B cell (primary cell): ENCODE data around the gene KIF13A. TPM values are rescaled to one million over a fixed set of nuclear protein-coding genes. Genes with fewer than 3 reads are reported as not detected.

Experiments
- ATAC-seq: fragments of 200-7000 bp; cut with Tn5 transposase; one replicate; pipeline ENCODE4 v1.10.0; 2021; ENCODE audit warnings: low read depth, mild to moderate bottlenecking, moderate number of reproducible peaks, moderate library complexity
- CTCF ChIA-PET: fragments of 350-600 bp; sonication (Branson Sonifier 250); formaldehyde crosslinking; loops from one replicate; lab custom pipeline; 2021; ENCODE audit warnings: antibody characterized with exemption, inconsistent platforms; lab: Charles Lee
- POLR2A ChIA-PET: fragments of 350-600 bp; sonication (Branson Sonifier 250); formaldehyde crosslinking; loops from one replicate; lab custom pipeline; 2021; ENCODE audit warnings: antibody characterized with exemption; lab: Charles Lee
- DNase-seq: peaks from one replicate; pipeline ENCODE4 v3.0.0; 2013
- H2AFZ ChIP-seq: 2 replicates; pipeline ENCODE4 v1.6.1; 2012; ENCODE audit warnings: mild to moderate bottlenecking, low read depth, low read length; ENCODE audit not compliant: insufficient read depth, poor library complexity, severe bottlenecking
- H3K27ac ChIP-seq, 2 donors: 1 replicate in 1 of 2; 2 replicates in 1 of 2; pipeline ENCODE4 v1.5.1; 2012 to 2013; ENCODE audit warnings: low read length in 2 of 2, mild to moderate bottlenecking in 2 of 2, moderate library complexity in 1 of 2
- H3K27me3 ChIP-seq, 4 experiments: fragments of 200-600 bp in 1 of 4; sonication (generic) in 1 of 4; replicated peaks in 1 of 4; 1 replicate in 2 of 4; 2 replicates in 2 of 4; pipeline versions ENCODE4 v1.6.1 to v1.7.0; 2013 to 2016; ENCODE audit warnings: low read length in 3 of 4, mild to moderate bottlenecking in 2 of 4, mixed read lengths in 1 of 4, moderate library complexity in 1 of 4; ENCODE audit not compliant: insufficient read depth in 4 of 4, control insufficient read depth in 3 of 4; ENCODE audit errors: control extremely low read depth in 1 of 4
- H3K36me3 ChIP-seq, 2 experiments: replicated peaks in 1 of 2; 1 replicate in 1 of 2; 2 replicates in 1 of 2; pipeline versions ENCODE4 v1.6.1 to v1.7.1; 2013; ENCODE audit warnings: low read length in 1 of 2; ENCODE audit not compliant: insufficient read depth in 2 of 2, control insufficient read depth in 1 of 2; ENCODE audit errors: control extremely low read depth in 1 of 2, extremely low read depth in 1 of 2
- H3K4me1 ChIP-seq, 2 donors: fragments of 200-600 bp in 1 of 2; sonication (generic) in 1 of 2; 1 replicate in 1 of 2; 2 replicates in 1 of 2; pipeline versions ENCODE4 v1.5.1 to v1.6.1; 2013 to 2017; ENCODE audit warnings: low read length in 2 of 2; ENCODE audit not compliant: control insufficient read depth in 2 of 2, insufficient read depth in 2 of 2
- H3K4me2 ChIP-seq: replicated peaks from 2 replicates; pipeline ENCODE3; 2012; ENCODE audit warnings: mild to moderate bottlenecking, low read depth, low read length; ENCODE audit not compliant: poor library complexity, severe bottlenecking
- H3K4me3 ChIP-seq, 5 experiments: fragments of 200-600 bp in 1 of 5; sonication (generic) in 1 of 5; 1 replicate in 3 of 5; 2 replicates in 2 of 5; pipeline versions ENCODE4 v1.5.1 to v1.7.0; 2011 to 2016; ENCODE audit warnings: low read length in 4 of 5, mild to moderate bottlenecking in 4 of 5, low read depth in 2 of 5, control low read depth in 1 of 5, moderate library complexity in 1 of 5; ENCODE audit not compliant: insufficient read depth in 1 of 5; ENCODE audit errors: control extremely low read depth in 1 of 5, extremely low read depth in 1 of 5
- H3K79me2 ChIP-seq: fragments of 200-600 bp; sonication (generic); one replicate; pipeline ENCODE4 v1.6.0; 2016; ENCODE audit warnings: low read length; ENCODE audit not compliant: control insufficient read depth, insufficient read depth
- H3K9ac ChIP-seq: fragments of 200-600 bp; sonication (generic); 2 replicates; pipeline ENCODE4 v1.6.1; 2017; ENCODE audit warnings: mild to moderate bottlenecking, low read length, moderate library complexity
- H3K9me3 ChIP-seq, 3 donors: one replicate each; pipeline versions ENCODE4 v1.6.1 to v1.7.1; 2013; ENCODE audit warnings: low read length in 2 of 3; ENCODE audit not compliant: control insufficient read depth in 2 of 3, insufficient read depth in 1 of 3; ENCODE audit errors: control extremely low read depth in 1 of 3
- H4K20me1 ChIP-seq: 2 replicates; pipeline ENCODE4 v1.6.0; 2012; ENCODE audit warnings: mild to moderate bottlenecking, low read length; ENCODE audit not compliant: insufficient read depth, control insufficient read depth, poor library complexity, severe bottlenecking
- H3K27ac Mint-ChIP-seq: one replicate; pipeline ENCODE4 v1.8.0; 2021; ENCODE audit warnings: mixed read lengths
- H3K27me3 Mint-ChIP-seq: one replicate; pipeline ENCODE4 v1.8.0; 2021; ENCODE audit warnings: mixed read lengths
- H3K4me1 Mint-ChIP-seq: one replicate; pipeline ENCODE4 v1.8.0; 2021; ENCODE audit warnings: mixed read lengths
- H3K4me3 Mint-ChIP-seq: one replicate; pipeline ENCODE4 v1.8.0; 2021; ENCODE audit warnings: mixed read lengths
- H3K9me3 Mint-ChIP-seq: one replicate; pipeline ENCODE4 v1.8.0; 2022; ENCODE audit warnings: mixed read lengths; ENCODE audit not compliant: insufficient read depth
- EZH2 ChIP-seq: IDR thresholded peaks from 2 replicates; pipeline ENCODE4 v1.6.1; 2012; ENCODE audit warnings: borderline replicate concordance, low read depth, mild to moderate bottlenecking, moderate library complexity, low read length; ENCODE audit not compliant: insufficient read depth, poor library complexity, severe bottlenecking
- WGBS: methylation state at CpG from one replicate; pipeline ENCODE4 v1.1.5; 2013; ENCODE audit warnings: missing lambda C conversion rate; ENCODE audit not compliant: insufficient coverage; 5-methylcytosine and 5-hydroxymethylcytosine counted together
- intact Hi-C: fragments of 100-400 bp; cut with micrococcal nuclease; formaldehyde crosslinking; loops from one replicate; pipeline ENCODE4 v1.10.0; 2022
- polyA plus RNA-seq: library from polyadenylated mRNA; depleted of rRNA; stranded (reverse); fragments of >200 nt; gene quantifications from 2 replicates; pipeline ENCODE4 v1.2.3, GENCODE V29; 2012
- total RNA-seq, 2 donors: library from RNA; stranded (reverse); fragments of 120-200 nt in 1 of 2; gene quantifications; 1 replicate in 1 of 2; 2 replicates in 1 of 2; pipeline versions ENCODE4 v1.2.3 to v1.2.4, GENCODE V29; 2013 to 2022
- TF ChIP-seq, protein P1 (sequence below): fragments of 200-600 bp; IDR thresholded peaks from one replicate; pipeline ENCODE4 v1.8.0; 2022; ENCODE audit warnings: antibody characterized with exemption, mild to moderate bottlenecking

Gene KIF13A
- total and polyA plus RNA-seq, 2 donors (not counting 1 experiment from before 2014, with no cell fraction given) = 2.1 to 23.4 TPM

DNA sequence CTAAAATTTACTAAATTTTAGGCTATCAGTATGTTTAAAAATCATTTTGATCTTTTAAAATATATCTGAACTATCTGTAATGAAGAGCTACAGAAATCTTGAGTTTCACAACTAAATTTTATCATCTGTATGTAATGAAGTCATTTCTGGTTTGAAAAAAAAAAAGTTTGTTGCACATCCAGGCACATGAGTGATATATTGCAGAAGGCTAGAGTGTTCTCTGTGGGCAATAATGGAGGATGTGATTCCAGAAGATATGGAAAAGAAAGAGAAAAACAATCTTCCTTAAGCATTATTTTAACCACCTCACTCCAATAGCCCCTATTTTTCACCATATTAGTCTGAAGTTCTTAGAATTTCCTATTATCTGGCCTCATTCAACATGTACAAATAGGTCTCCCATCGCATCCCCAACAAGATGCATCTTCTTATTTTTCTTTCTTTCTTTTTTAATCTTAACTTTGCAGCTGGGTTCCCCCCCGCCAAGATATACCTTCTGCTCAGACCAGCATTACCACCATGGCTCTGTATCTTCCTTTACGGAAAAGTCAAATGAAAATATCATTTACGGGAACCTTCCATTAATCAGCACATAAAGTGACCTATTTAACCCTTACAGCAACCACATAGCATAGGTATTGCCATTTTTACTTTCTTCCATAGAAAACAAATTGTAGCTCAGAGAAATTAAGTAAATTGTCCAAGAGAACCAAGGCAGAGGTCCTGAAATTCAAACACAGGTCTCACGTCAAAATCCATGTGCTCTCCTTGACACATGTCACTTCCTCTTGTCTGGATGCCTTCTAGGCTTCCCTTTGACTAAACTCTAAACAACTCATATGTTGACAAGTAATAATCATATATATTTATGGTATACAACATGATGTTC lies 116.9 kb downstream of the KIF13A start:
- ATAC-seq = no peak
- Histone ChIP-seq H4K20me1 (no peaks in the 10 kb centered on the region), H3K9me3 (no peaks in the 10 kb centered on the region), H3K79me2 (no peaks in the 10 kb centered on the region), H3K36me3 (no peaks in the 10 kb centered on the region), H2AFZ (no peak overlapping the region), H3K4me1 (no peaks in the 10 kb centered on the region), H3K27me3 (no peaks in the 10 kb centered on the region), H3K27ac (no peak overlapping the region), H3K4me2 (no peak overlapping the region), H3K9ac (no peak overlapping the region), H3K4me3 (no peak overlapping the region)
- ChIA-PET CTCF (interaction anchor here (0.6 kb wide), 1 partner anchor 175 kb away, joined by 3 read pairs; no protein-coding TSS in a partner anchor), POLR2A (no interaction called here)
- H3K4me3 Mint-ChIP-seq = no peak overlapping the region
- H3K27me3 Mint-ChIP-seq = no peaks in the 10 kb centered on the region
- intact Hi-C loops = no loop called here
- TF ChIP-seq, protein P1, sequence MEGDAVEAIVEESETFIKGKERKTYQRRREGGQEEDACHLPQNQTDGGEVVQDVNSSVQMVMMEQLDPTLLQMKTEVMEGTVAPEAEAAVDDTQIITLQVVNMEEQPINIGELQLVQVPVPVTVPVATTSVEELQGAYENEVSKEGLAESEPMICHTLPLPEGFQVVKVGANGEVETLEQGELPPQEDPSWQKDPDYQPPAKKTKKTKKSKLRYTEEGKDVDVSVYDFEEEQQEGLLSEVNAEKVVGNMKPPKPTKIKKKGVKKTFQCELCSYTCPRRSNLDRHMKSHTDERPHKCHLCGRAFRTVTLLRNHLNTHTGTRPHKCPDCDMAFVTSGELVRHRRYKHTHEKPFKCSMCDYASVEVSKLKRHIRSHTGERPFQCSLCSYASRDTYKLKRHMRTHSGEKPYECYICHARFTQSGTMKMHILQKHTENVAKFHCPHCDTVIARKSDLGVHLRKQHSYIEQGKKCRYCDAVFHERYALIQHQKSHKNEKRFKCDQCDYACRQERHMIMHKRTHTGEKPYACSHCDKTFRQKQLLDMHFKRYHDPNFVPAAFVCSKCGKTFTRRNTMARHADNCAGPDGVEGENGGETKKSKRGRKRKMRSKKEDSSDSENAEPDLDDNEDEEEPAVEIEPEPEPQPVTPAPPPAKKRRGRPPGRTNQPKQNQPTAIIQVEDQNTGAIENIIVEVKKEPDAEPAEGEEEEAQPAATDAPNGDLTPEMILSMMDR = no peak
- TF ChIP-seq EZH2 = no peak
- peaks cover 3% of the 10 kb centered on the region for H3K4me1 Mint-ChIP-seq
- H3K27ac Mint-ChIP-seq = no peak overlapping the region
- 86% methylated on average over 5 of the region's 5 CpGs for WGBS
- no peaks in the 10 kb centered on the region for H3K9me3 Mint-ChIP-seq
- DNase-seq = no peak

DNA sequence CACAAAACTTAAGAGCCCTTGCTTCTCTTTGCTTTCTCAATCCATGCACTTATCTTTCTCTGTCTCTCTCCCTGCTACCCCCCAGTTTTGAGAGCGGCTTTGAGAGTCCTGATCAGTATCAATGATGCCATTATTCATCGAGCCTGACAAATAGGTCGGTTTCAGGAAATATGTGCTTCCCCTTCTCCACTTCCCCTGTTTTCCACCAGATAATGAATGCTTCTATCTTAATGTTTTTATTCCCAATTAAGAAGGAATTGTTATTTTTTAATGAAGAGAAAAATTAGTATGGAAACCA lies 117.7 kb downstream of the KIF13A start:
- Histone ChIP-seq H3K4me3 (no peak overlapping the region), H3K9ac (no peak overlapping the region), H2AFZ (no peak overlapping the region), H3K36me3 (no peaks in the 10 kb centered on the region), H3K27me3 (no peaks in the 10 kb centered on the region), H4K20me1 (no peaks in the 10 kb centered on the region), H3K79me2 (no peaks in the 10 kb centered on the region), H3K4me2 (no peak overlapping the region), H3K27ac (no peak overlapping the region), H3K9me3 (no peaks in the 10 kb centered on the region), H3K4me1 (no peaks in the 10 kb centered on the region)
- Mint-ChIP-seq H3K27ac (no peak overlapping the region), H3K9me3 (no peaks in the 10 kb centered on the region), H3K4me3 (no peak overlapping the region), H3K27me3 (no peaks in the 10 kb centered on the region), H3K4me1 (peaks cover 3% of the 10 kb centered on the region)
- ATAC-seq = no peak
- intact Hi-C loops = no loop called here
- 17% methylated on average over 1 of the region's 3 CpGs for WGBS
- ChIA-PET POLR2A (no interaction called here), CTCF (no interaction called here)
- DNase-seq = no peak
- TF ChIP-seq, protein P1 = no peak
- no peak for TF ChIP-seq EZH2
